ENCODE data around the gene CRTC3. TPM values are rescaled to one million over a fixed set of nuclear protein-coding genes. Genes with fewer than 3 reads are reported as not detected.

Gene CRTC3
- total RNA-seq, 1 experiment from 2014 or later: 3.9 TPM

- Mint-ChIP-seq H3K36me3 (ENCODE audit: insufficient read depth in 1 of 3, low read depth in 3 of 3) (no peaks in the 10 kb centered on the region), H3K4me3 (no peak overlapping the region), H3K27me3 (ENCODE audit: low read depth) (no peaks in the 10 kb centered on the region; the same call in 1 of the 2 replicates), H3K27ac (no peak overlapping the region), H3K4me1 (peaks cover 6 to 7% of the 10 kb centered on the region in 2 experiments; a peak in 3 of 4 replicates), H3K9me3 (peaks cover 0 to 1% of the 10 kb centered on the region in 2 experiments; a peak in 1 of 5 replicates)
- H3K18ac ChIP-seq (ENCODE audit: insufficient read length, low read depth, low read length): no peak overlapping the region
- no peaks in the 10 kb centered on the region for H3K79me1 ChIP-seq (ENCODE audit: insufficient read depth, low read depth, low read length, poor library complexity, severe bottlenecking)
- H4K20me1 ChIP-seq (ENCODE audit: control insufficient read depth, insufficient read depth, insufficient read length): no peaks in the 10 kb centered on the region
- H2BK12ac ChIP-seq (ENCODE audit: insufficient read length, low read depth, low read length): no peak overlapping the region
- H4K91ac ChIP-seq (ENCODE audit: insufficient read length, low read depth, low read length): no peak overlapping the region
- no peak overlapping the region for H3K27ac ChIP-seq (ENCODE audit: insufficient read length, low read depth, low read length)
- no peak overlapping the region for H2AK5ac ChIP-seq (ENCODE audit: insufficient read length, low read length)
- H3K9me3 ChIP-seq (ENCODE audit: control insufficient read depth, low read depth, low read length): no peaks in the 10 kb centered on the region
- no peak overlapping the region for H3K56ac ChIP-seq (ENCODE audit: insufficient read length, low read depth, low read length)
- no peak overlapping the region for H2BK20ac ChIP-seq (ENCODE audit: low read depth, low read length, poor library complexity, severe bottlenecking)
- H3K79me2 ChIP-seq (ENCODE audit: insufficient read depth, low read length): no peaks in the 10 kb centered on the region
- no peaks in the 10 kb centered on the region for H3K23me2 ChIP-seq (ENCODE audit: insufficient read length, low read depth, low read length, poor library complexity, severe bottlenecking)
- H3K9ac ChIP-seq (ENCODE audit: extremely low read depth, insufficient read length, low read length): no peak overlapping the region
- H4K8ac ChIP-seq (replicated peaks; ENCODE audit: insufficient read length, low read depth, low read length): no peak overlapping the region
- no peak overlapping the region for H2AFZ ChIP-seq (ENCODE audit: low read length)
- no peak for TF ChIP-seq CTCF (conservative IDR thresholded peaks at IDR 0.05)
- H3T11ph ChIP-seq (ENCODE audit: low read length): no peak overlapping the region
- no peak overlapping the region for H4K5ac ChIP-seq (ENCODE audit: insufficient read length, low read depth, low read length)
- H3K4ac ChIP-seq (ENCODE audit: low read depth, low read length): no peak overlapping the region
- no peak overlapping the region for H2BK5ac ChIP-seq (ENCODE audit: insufficient read length, low read length)
- no CpG with 5 or more reads among the region's 4 CpGs for WGBS (ENCODE audit: extremely low coverage, insufficient read length, low lambda C conversion rate)
- H3K4me1 ChIP-seq (ENCODE audit: insufficient read depth, low read length): no peaks in the 10 kb centered on the region
- no peak for DNase-seq
- no peak overlapping the region for H3K14ac ChIP-seq (ENCODE audit: insufficient read depth, low read length)
- no peak overlapping the region for H3K23ac ChIP-seq (ENCODE audit: insufficient read length, low read depth, low read length)
- no peaks in the 10 kb centered on the region for H3K27me3 ChIP-seq (ENCODE audit: insufficient read depth, low read length)
- H2BK15ac ChIP-seq (ENCODE audit: low read depth, low read length): no peak overlapping the region
- no peak overlapping the region for H2BK120ac ChIP-seq (ENCODE audit: low read depth, low read length, poor library complexity, severe bottlenecking)
- H3K4me2 ChIP-seq (ENCODE audit: insufficient read depth, insufficient read length, low read length): no peak overlapping the region
Observed at GRCh38 chr15:90683876-90684275, 154.2 kb downstream of the CRTC3 start.
